Progenitor cell of endocrine pancreas (in vitro differentiated cells): Measurements from ENCODE around the gene BACH2. TPM values are rescaled to one million over a fixed set of nuclear protein-coding genes. Genes with fewer than 3 reads are reported as not detected.

Experiments used
- DNase-seq: peaks from one replicate; pipeline ENCODE4 v3.0.0; 2021; ENCODE audit warnings: low spot score; ENCODE audit not compliant: unreplicated experiment
- H3K27ac Mint-ChIP-seq: 2 replicates; pipeline ENCODE4 v1.8.0; 2021; ENCODE audit warnings: mild to moderate bottlenecking, moderate library complexity, mixed read lengths
- H3K27me3 Mint-ChIP-seq: 2 replicates; pipeline ENCODE4 v1.8.0; 2021; ENCODE audit warnings: mixed read lengths
- H3K36me3 Mint-ChIP-seq: 2 replicates; pipeline ENCODE4 v1.8.0; 2022; ENCODE audit warnings: mixed read lengths; ENCODE audit not compliant: insufficient read depth
- H3K4me1 Mint-ChIP-seq: 2 replicates; pipeline ENCODE4 v1.8.0; 2021; ENCODE audit warnings: low read depth, mixed read lengths
- H3K4me3 Mint-ChIP-seq: 2 replicates; pipeline ENCODE4 v1.8.0; 2021; ENCODE audit warnings: low read depth, mild to moderate bottlenecking, moderate library complexity, mixed read lengths
- H3K9me3 Mint-ChIP-seq: 2 replicates; pipeline ENCODE4 v1.8.0; 2021; ENCODE audit warnings: low read depth, mixed read lengths
- CTCF ChIP-seq: fragments of 200-600 bp; sonication (generic); IDR thresholded peaks from one replicate; pipeline ENCODE4 v1.5.0; 2021; ENCODE audit warnings: antibody characterized with exemption, mild to moderate bottlenecking; ENCODE audit not compliant: unreplicated experiment
- total RNA-seq: library from RNA; stranded (reverse); gene quantifications from 2 replicates; pipeline ENCODE4 v1.2.1, GENCODE V29; 2021

BACH2 gene
- total RNA-seq, 1 donor from 2014 or later: 11.2 TPM

GRCh38 chr6:90301816-90302215, 5.2 kb upstream of the BACH2 start:
- no peaks in the 10 kb centered on the region for H3K9me3 Mint-ChIP-seq
- DNase-seq: no peak
- H3K4me1 Mint-ChIP-seq: peaks cover 2% of the 10 kb centered on the region
- H3K36me3 Mint-ChIP-seq: no peaks in the 10 kb centered on the region
- H3K4me3 Mint-ChIP-seq: no peak overlapping the region
- H3K27ac Mint-ChIP-seq: no peak overlapping the region
- TF ChIP-seq CTCF: no peak
- peaks cover 40% of the 10 kb centered on the region for H3K27me3 Mint-ChIP-seq

GRCh38 chr6:90298459-90299053, 1.9 kb upstream of the BACH2 start:
- TF ChIP-seq CTCF: no peak
- DNase-seq: no peak
- H3K36me3 Mint-ChIP-seq: no peaks in the 10 kb centered on the region
- H3K4me3 Mint-ChIP-seq: no peak overlapping the region
- no peak overlapping the region for H3K27ac Mint-ChIP-seq
- H3K27me3 Mint-ChIP-seq: peaks cover 48% of the 10 kb centered on the region
- peaks cover 12% of the 10 kb centered on the region for H3K4me1 Mint-ChIP-seq
- no peaks in the 10 kb centered on the region for H3K9me3 Mint-ChIP-seq

GRCh38 chr6:90297867-90298381, 1.3 kb upstream of the BACH2 start:
- no peak for DNase-seq
- H3K27ac Mint-ChIP-seq: peak overlapping the region; percentile 29
- no peak for TF ChIP-seq CTCF

GRCh38 chr6:90297115-90297866, 648 bp upstream of the BACH2 start:
- peaks cover 51% of the 10 kb centered on the region for H3K27me3 Mint-ChIP-seq
- peak overlapping the region; percentile 88 for H3K27ac Mint-ChIP-seq
- no peak for DNase-seq
- H3K4me1 Mint-ChIP-seq: peaks cover 14% of the 10 kb centered on the region
- no peaks in the 10 kb centered on the region for H3K9me3 Mint-ChIP-seq
- H3K4me3 Mint-ChIP-seq: peak overlapping the region; percentile 72
- peak; percentile 7 for TF ChIP-seq CTCF
- no peaks in the 10 kb centered on the region for H3K36me3 Mint-ChIP-seq

More at GRCh38 chr6:90297867-90298381, 1.3 kb upstream of the BACH2 start:
- H3K36me3 Mint-ChIP-seq: no peaks in the 10 kb centered on the region
- H3K9me3 Mint-ChIP-seq: no peaks in the 10 kb centered on the region
- H3K4me3 Mint-ChIP-seq: peak overlapping the region; percentile 72
- peaks cover 48% of the 10 kb centered on the region for H3K27me3 Mint-ChIP-seq
- H3K4me1 Mint-ChIP-seq: peaks cover 14% of the 10 kb centered on the region

- peak; percentile 45 for DNase-seq
- no peak for TF ChIP-seq CTCF
- H3K9me3 Mint-ChIP-seq: no peaks in the 10 kb centered on the region
- H3K27me3 Mint-ChIP-seq: peaks cover 53% of the 10 kb centered on the region
- H3K36me3 Mint-ChIP-seq: no peaks in the 10 kb centered on the region
- H3K4me1 Mint-ChIP-seq: peaks cover 16% of the 10 kb centered on the region
- H3K4me3 Mint-ChIP-seq: peak overlapping the region; percentile 80
- H3K27ac Mint-ChIP-seq: peak overlapping the region; percentile 88
These were observed 746 bp downstream of the BACH2 start for GRCh38 chr6:90295854-90296340.
